ENCODE measurements around the gene BHLHA15.

- TF ChIP-seq CTCF (IDR thresholded peaks at IDR 0.05; ENCODE audit: borderline replicate concordance, extremely low read depth, low read length, poor library complexity, severe bottlenecking) (no peak), EZH2 (IDR thresholded peaks at IDR 0.05; ENCODE audit: borderline replicate concordance, low read depth, low read length, severe bottlenecking) (no peak)
Measured at GRCh38 chr7:98196706-98197605, 14.3 kb upstream of the BHLHA15 start.
